Measurements from ENCODE around the gene GABPB2.
"Not testable (repeated sequence)": the region's sequence is repeated elsewhere in the genome, so short reads cannot be mapped to it uniquely, and the experiment has no call there.

GABPB2 gene

GRCh38 chr1:151060007-151060656 is 10.4 kb upstream of the GABPB2 start, which contains the start of gene MLLT11:
MLLT11 (plus strand) TSS chr1:151060397; CDS start chr1:151067225, 6,828 bp downstream.
- no peak for DNase-seq

GRCh38 chr1:151060657-151061421 is 9.7 kb upstream of the GABPB2 start:
- DNase-seq: no peak

- no peak for DNase-seq
These were observed 8.9 kb upstream of the GABPB2 start for GRCh38 chr1:151061704-151062103.

- no peak for DNase-seq
These were observed 7.7 kb upstream of the GABPB2 start for GRCh38 chr1:151062741-151063371.

GRCh38 chr1:151065089-151065645 is 5.4 kb upstream of the GABPB2 start:
- no peak for DNase-seq

GRCh38 chr1:151067185-151067584 is 3.4 kb upstream of the GABPB2 start:
- no peak for DNase-seq

- DNase-seq: no peak
These were observed 1.5 kb upstream of the GABPB2 start for GRCh38 chr1:151069103-151069486.

GRCh38 chr1:151072224-151072623 is 1.7 kb downstream of the GABPB2 start:
- no peak for DNase-seq

- DNase-seq: no peak
These were observed 15.5 kb downstream of the GABPB2 start for GRCh38 chr1:151085953-151086559.

- DNase-seq: not testable (repeated sequence)
These were observed 26.9 kb downstream of the GABPB2 start for GRCh38 chr1:151097426-151097825.

- DNase-seq: no peak
These were observed 27.6 kb downstream of the GABPB2 start for GRCh38 chr1:151098126-151098525.

- DNase-seq: no peak
These were observed 34.1 kb downstream of the GABPB2 start for GRCh38 chr1:151104630-151105029.

GRCh38 chr1:151106894-151107293 is 36.3 kb downstream of the GABPB2 start:
- no peak for DNase-seq

- no peak for DNase-seq
These were observed 37.8 kb downstream of the GABPB2 start for GRCh38 chr1:151108331-151108730.

- no peak for DNase-seq
These were observed 43.3 kb downstream of the GABPB2 start for GRCh38 chr1:151113877-151114276.

GRCh38 chr1:151124763-151125403 is 54.3 kb downstream of the GABPB2 start:
- DNase-seq: no peak

GRCh38 chr1:151128800-151129199 is 58.2 kb downstream of the GABPB2 start:
- no peak for DNase-seq

- DNase-seq: peak; percentile 88
These were observed 60.5 kb downstream of the GABPB2 start for GRCh38 chr1:151130987-151131586.

- no peak for DNase-seq
These were observed 61.3 kb downstream of the GABPB2 start for GRCh38 chr1:151131701-151132334.

GRCh38 chr1:151132335-151133017 is 61.9 kb downstream of the GABPB2 start:
- DNase-seq: no peak
